Small intestine (tissue), 7 donors: Measurements from ENCODE around the gene SUCNR1. TPM values are rescaled to one million over a fixed set of nuclear protein-coding genes. Genes with fewer than 3 reads are reported as not detected.
"Not testable (repeated sequence)": the region's sequence is repeated elsewhere in the genome, so short reads cannot be mapped to it uniquely, and the experiment has no call there.

Source experiments
- DNase-seq, 2 donors: peaks; one replicate each; pipeline versions ENCODE4 v3.0.0 to v3.0.0-alpha.2; 2013
- FAIRE-seq: peaks from 2 replicates; lab custom pipeline; 2012; peaks lifted over from hg19 to GRCh38; lab: Jason Lieb, UNC
- H3K27ac ChIP-seq, 3 donors: one replicate each; pipeline ENCODE4 v1.5.1; 2013; ENCODE audit warnings: low read length in 2 of 3, mild to moderate bottlenecking in 2 of 3, control low read depth in 1 of 3, inconsistent platforms in 1 of 3, low read depth in 1 of 3, moderate library complexity in 1 of 3
- H3K27me3 ChIP-seq, 3 donors: one replicate each; pipeline ENCODE4 v1.6.1; 2013; ENCODE audit warnings: low read length in 3 of 3, inconsistent platforms in 1 of 3; ENCODE audit not compliant: control insufficient read depth in 3 of 3, insufficient read depth in 3 of 3
- H3K36me3 ChIP-seq, 3 donors: one replicate each; pipeline ENCODE4 v1.6.1; 2013; ENCODE audit warnings: low read length in 3 of 3, inconsistent platforms in 1 of 3, low read depth in 1 of 3, mild to moderate bottlenecking in 1 of 3, moderate library complexity in 1 of 3; ENCODE audit not compliant: control insufficient read depth in 3 of 3, insufficient read depth in 2 of 3
- H3K4me1 ChIP-seq, 3 donors: one replicate each; pipeline ENCODE4 v1.6.1; 2013; ENCODE audit warnings: low read length in 2 of 3, inconsistent platforms in 1 of 3, low read depth in 1 of 3, mild to moderate bottlenecking in 1 of 3, moderate library complexity in 1 of 3; ENCODE audit not compliant: control insufficient read depth in 3 of 3, insufficient read depth in 2 of 3
- H3K4me3 ChIP-seq, 3 donors: one replicate each; pipeline ENCODE4 v1.5.1; 2013; ENCODE audit warnings: low read length in 3 of 3, control low read depth in 1 of 3, inconsistent platforms in 1 of 3, low read depth in 1 of 3, mild to moderate bottlenecking in 1 of 3, moderate library complexity in 1 of 3
- H3K9me3 ChIP-seq, 2 donors: one replicate each; pipeline ENCODE4 v1.6.1; 2013; ENCODE audit warnings: low read depth in 1 of 2, low read length in 1 of 2; ENCODE audit not compliant: control insufficient read depth in 2 of 2, insufficient read depth in 1 of 2
- WGBS, 3 donors: extraction: QIAGEN DNeasy Blood & Tissue Kit; methylation state at CpG; one replicate each; pipeline ENCODE4 v1.1.7; 2013; 5-methylcytosine and 5-hydroxymethylcytosine counted together
- polyA plus RNA-seq, 4 donors: library from polyadenylated mRNA; stranded (reverse) in 3 of 4; unstranded in 1 of 4; fragments of 200-250 nt in 3 of 4; fragments of 120-200 nt in 1 of 4; gene quantifications; one replicate each; pipeline versions ENCODE4 v1.2.1 to v1.2.3, GENCODE V29; 2013
- donor health status: healthy with polysubstance abuse.
- donor health status: control.
- donor health status: control.
- donor health status: Bipolar disorder and iron deficiency.
- donor health status: healthy.

The SUCNR1 gene
- polyA plus RNA-seq, 4 donors: 0.22 to 0.89 (median 0.36) TPM

DNA sequence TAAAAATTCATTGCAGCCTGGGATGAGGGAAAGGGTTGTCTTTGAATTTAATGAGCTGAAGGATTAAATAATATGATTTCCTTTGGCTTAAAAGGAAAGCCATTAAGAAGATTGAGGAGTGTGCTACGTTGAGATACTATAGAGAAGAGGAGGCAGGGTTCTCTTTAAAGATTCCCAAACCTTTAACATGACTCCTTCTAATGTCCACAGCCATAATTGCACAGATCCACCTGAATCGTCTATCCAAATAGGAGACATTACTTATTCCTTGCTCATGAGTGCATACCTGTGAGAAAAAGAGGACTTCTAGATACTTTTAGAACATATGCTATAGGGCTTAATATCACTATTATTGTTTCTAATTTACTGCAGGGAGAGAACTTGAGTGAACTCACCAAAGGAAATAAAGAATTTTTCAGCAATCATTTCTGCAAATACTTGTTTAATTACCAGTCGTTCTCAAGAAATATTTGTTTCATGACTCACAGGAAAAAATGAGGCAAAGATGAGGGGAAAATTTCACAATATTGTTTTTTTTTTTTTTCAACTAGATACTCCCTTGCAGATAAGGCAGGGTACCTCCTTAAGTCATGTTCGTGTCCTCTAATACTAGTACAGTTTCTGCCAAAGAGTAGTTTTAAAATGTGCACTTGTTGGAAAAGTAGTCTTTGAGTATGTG is 8.9 kb upstream of the SUCNR1 start:
- H3K36me3 ChIP-seq: no peaks in the 10 kb centered on the region
- FAIRE-seq (no peak), DNase-seq (peak in 1 of 2 donors; percentile 51)
- H3K27ac ChIP-seq: peak overlapping the region in 1 of 3 donors; percentile 24
- no peaks in the 10 kb centered on the region for H3K27me3 ChIP-seq
- H3K4me3 ChIP-seq: no peak overlapping the region
- peaks cover 0 to 6% (median 0%) of the 10 kb centered on the region in 3 donors for H3K4me1 ChIP-seq
- no peaks in the 10 kb centered on the region for H3K9me3 ChIP-seq
- WGBS, 3 donors: 56 to 58% (median 58%) methylated on average over 4 of the region's 4 CpGs

DNA sequence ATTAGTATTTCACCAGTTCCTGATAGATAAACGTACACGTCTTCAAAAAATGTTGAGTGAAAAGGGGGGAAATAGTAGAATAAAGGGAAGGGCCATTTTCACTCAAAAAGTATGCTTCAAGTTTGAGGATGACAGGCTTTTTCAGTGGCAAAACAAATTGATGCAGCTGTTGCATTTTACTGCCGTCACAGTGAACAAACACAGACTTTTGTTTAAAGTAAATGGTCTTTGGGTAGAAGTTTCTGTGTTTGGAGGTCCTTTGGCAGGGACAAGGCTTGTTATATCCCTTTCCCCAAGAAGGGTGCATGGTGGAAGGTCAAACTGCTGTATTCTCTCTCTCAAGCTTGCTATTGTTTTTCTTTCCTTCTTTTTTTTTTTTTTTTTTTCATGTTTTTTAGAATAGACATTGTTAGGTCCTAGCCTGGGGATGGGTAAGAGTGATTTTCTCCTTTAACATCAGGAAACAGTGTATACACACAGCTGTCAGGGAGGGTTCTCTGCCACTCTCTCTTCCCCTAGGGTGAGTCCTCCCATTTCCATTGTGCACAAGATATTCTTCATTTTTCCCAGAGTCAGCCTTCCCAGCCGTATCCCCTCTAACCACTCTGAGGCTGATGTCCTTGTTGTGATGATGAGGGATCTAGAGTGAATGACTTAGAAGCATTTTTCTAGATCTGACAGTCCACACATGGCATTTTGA is 6.6 kb upstream of the SUCNR1 start:
- Histone ChIP-seq H3K9me3 (no peaks in the 10 kb centered on the region), H3K27me3 (no peaks in the 10 kb centered on the region), H3K4me3 (no peak overlapping the region), H3K27ac (no peak overlapping the region), H3K4me1 (peaks cover 0 to 6% (median 0%) of the 10 kb centered on the region in 3 donors), H3K36me3 (no peaks in the 10 kb centered on the region)
- WGBS, 3 donors: 68 to 90% (median 84%) methylated on average over 4 of the region's 4 CpGs
- no peak for FAIRE-seq
- DNase-seq: no peak

DNA sequence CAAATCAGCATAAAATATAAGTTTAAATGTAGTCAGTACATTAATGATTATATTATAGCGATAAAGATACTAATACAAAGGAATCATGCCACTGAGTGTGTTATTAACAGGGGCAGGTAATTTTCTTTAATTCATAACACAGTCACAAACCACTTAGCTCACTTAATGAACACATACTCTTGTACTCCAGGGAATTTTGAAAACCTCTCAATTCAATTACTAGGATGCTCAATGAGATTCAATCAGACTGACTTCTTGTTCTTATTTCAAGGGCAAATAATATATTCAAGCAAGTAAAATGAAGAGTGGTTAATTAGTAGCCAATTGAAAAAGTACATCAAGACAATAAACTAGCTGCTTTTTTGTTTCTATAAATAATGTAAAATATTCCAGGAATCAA is 5.8 kb upstream of the SUCNR1 start:
- no peak overlapping the region for H3K27ac ChIP-seq
- no peak overlapping the region for H3K4me3 ChIP-seq
- FAIRE-seq (peak; percentile 10), DNase-seq (no peak)
- H3K4me1 ChIP-seq: peaks cover 0 to 6% (median 0%) of the 10 kb centered on the region in 3 donors
- WGBS, 3 donors: 95 to 98% (median 97%) methylated on average over 1 of the region's 1 CpG
- no peaks in the 10 kb centered on the region for H3K36me3 ChIP-seq
- H3K9me3 ChIP-seq: no peaks in the 10 kb centered on the region
- no peaks in the 10 kb centered on the region for H3K27me3 ChIP-seq

DNA sequence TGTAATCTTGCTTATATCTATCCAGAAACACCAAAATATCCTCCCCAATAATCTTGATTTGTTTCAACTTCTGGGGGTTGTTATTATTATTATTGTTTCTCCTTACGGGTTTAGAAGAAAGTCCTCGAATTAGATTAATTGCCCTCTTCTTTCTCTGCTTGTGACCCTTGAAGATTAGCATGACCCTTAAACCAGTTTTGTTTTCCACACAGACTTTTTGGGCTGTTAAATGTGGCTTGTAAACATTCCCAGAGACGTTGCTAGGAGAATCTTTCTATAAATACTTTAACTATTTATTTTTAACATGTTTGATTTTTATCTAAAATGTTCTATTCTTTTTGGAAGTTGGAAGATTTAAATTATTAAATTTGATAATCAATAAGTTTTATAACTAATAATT is 4.3 kb upstream of the SUCNR1 start:
- FAIRE-seq (no peak), DNase-seq (no peak)
- Histone ChIP-seq H3K27me3 (no peaks in the 10 kb centered on the region), H3K4me3 (no peak overlapping the region), H3K36me3 (no peaks in the 10 kb centered on the region), H3K9me3 (no peaks in the 10 kb centered on the region), H3K27ac (no peak overlapping the region), H3K4me1 (peaks cover 0 to 4% (median 0%) of the 10 kb centered on the region in 3 donors)
- 44 to 61% (median 58%) methylated on average over 3 of the region's 3 CpGs for WGBS, 3 donors

DNA sequence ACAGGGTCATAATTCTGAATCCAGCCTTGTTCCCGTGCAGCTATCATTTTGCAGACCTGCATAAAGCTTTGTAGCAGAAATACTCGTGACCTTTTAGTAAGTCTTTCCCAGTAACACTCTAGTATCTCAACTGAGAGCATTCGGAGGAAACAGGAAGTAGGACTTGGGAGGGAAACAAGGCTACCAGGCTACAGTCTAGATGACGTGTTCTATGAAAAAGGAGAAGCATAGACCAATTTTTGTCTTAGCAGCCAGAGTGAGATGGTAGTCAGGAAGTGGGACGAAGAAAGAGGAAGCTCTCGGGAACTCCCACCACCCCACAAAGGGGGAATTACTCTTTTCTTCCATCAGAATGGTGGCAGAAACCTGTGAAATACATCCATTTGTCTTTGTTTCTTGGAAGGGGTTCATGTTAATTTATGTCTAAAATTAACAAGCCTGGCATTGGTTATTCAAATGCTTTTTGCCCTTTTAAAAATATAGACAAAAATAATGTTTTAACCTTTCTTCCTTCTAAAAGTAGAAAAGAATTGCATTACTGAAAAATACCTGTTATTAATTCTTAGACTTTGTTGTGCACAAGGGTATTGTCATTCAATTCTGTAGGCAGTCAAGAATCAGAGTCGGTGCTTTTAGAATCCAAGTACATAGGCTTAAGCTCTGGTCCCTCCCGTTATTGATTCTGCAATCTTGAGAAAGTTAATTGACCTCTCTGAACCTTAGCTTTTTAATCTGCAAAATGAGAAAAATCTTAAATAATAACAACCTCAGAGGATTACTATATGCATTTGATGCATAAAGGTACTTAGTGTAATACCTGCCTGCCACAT is 1.6 kb upstream of the SUCNR1 start:
- Histone ChIP-seq H3K4me1 (peaks cover 0 to 2% (median 0%) of the 10 kb centered on the region in 3 donors), H3K4me3 (no peak overlapping the region), H3K36me3 (no peaks in the 10 kb centered on the region), H3K27me3 (no peaks in the 10 kb centered on the region), H3K27ac (peak overlapping the region in 1 of 3 donors; percentile 47), H3K9me3 (no peaks in the 10 kb centered on the region)
- peak in 1 of 2 donors; percentile 30 for DNase-seq
- 56 to 72% (median 63%) methylated on average over 8 of the region's 8 CpGs for WGBS, 3 donors
- no peak for FAIRE-seq

DNA sequence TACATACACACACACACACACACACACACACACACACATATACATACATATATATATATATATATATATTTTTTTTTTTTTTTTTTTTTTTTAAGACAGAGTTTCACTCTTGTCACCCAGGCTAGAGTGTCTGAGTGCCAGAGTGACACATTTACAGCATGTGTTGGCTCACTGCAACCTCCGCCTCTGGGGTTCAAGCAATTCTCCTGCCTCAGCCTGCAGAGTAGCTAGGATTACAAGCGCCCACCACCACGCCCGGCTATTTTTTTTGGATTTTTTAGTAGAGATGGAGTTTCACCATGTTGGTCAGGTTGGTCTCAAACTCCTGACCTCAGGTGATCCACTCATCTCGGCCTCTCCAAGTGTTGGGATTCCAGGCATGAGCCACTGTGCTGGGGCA is 636 bp downstream of the SUCNR1 start:
- not testable (repeated sequence) for H3K4me3 ChIP-seq, H3K27me3 ChIP-seq, FAIRE-seq, H3K27ac ChIP-seq, H3K4me1 ChIP-seq, H3K9me3 ChIP-seq, H3K36me3 ChIP-seq, DNase-seq
- WGBS, 3 donors: 92 to 97% (median 94%) methylated on average over 5 of the region's 5 CpGs

DNA sequence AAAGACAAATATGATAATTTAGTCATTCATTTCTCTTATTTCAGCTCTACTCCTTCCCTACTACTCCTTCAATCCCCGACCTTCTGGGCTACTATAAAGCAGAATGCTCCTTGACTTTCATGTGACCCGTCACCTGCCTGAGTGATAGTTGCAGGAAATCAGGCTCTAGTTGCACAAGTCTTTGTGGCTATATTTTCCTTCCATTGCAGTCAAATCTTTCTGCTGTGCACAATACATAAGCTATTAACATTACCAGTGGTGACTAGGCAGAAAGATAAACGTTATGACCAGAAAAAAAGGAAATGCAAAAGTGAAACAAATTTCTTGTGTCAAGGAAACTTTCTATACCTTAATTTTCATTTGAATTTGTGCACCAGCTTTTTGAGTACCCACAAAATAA is 2.3 kb downstream of the SUCNR1 start:
- H3K9me3 ChIP-seq: no peaks in the 10 kb centered on the region
- DNase-seq: peak; percentile 33 to 87
- peak overlapping the region in 1 of 3 donors; percentile 83 for H3K27ac ChIP-seq
- 21 to 36% (median 22%) methylated on average over 3 of the region's 3 CpGs for WGBS, 3 donors
- no peaks in the 10 kb centered on the region for H3K27me3 ChIP-seq
- H3K36me3 ChIP-seq: no peaks in the 10 kb centered on the region
- peaks cover 0 to 2% (median 0%) of the 10 kb centered on the region in 3 donors for H3K4me1 ChIP-seq
- peak; percentile 73 for FAIRE-seq
- H3K4me3 ChIP-seq: no peak overlapping the region

DNA sequence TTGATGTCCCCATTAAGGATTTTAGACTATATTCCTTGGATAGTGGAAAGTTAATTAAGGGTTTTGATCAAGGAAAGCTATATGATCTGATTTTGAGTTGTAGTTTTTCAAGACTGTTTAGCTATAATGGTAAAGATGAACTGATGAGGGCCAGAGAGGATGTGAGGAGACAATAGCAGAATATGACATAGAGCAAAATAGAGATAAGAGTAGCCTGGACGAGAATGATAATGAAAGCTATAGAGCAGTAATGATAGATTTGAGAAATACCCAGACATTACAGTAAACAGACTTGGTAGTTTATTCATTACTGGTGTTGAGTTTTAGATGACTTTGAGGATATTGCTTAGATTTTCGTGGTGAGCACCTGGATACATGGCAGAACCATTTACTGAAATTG is 3.8 kb downstream of the SUCNR1 start:
- DNase-seq (no peak), FAIRE-seq (no peak)
- Histone ChIP-seq H3K4me1 (peaks cover 0 to 2% (median 0%) of the 10 kb centered on the region in 3 donors), H3K27ac (no peak overlapping the region), H3K9me3 (no peaks in the 10 kb centered on the region), H3K27me3 (no peaks in the 10 kb centered on the region), H3K4me3 (no peak overlapping the region), H3K36me3 (no peaks in the 10 kb centered on the region)
- 84 to 88% (median 88%) methylated on average over 2 of the region's 2 CpGs for WGBS, 3 donors
